ENCODE data around the gene MRC2.

GRCh38 chr17:62689441-62690167 is 62.1 kb downstream of the MRC2 start:
- TF ChIP-seq CTCF (IDR thresholded peaks at IDR 0.05; ENCODE audit: insufficient read depth, low read depth, low read length) (no peak), EZH2 (IDR thresholded peaks at IDR 0.05; ENCODE audit: insufficient read depth, low read length) (no peak)
